SK-N-SH treated with all-trans-retinoic acid at 6 μM for 48 hours (cell line): ENCODE measurements around the gene CHI3L1.

Experiments used
- ATAC-seq: fragments of 200-7000 bp; cut with Tn5 transposase; 3 replicates; pipeline ENCODE4 v1.9.1; 2020; ENCODE audit warnings: mild to moderate bottlenecking, moderate library complexity
- ARNTL ChIP-seq: fragments of 450-650 bp; formaldehyde crosslinking; IDR thresholded peaks from 2 replicates; pipeline ENCODE4 v1.5.0; 2020; ENCODE audit warnings: low read depth, mild to moderate bottlenecking, moderate library complexity, borderline replicate concordance
- BACH2 ChIP-seq: fragments of 250-450 bp; sonication (Bioruptor Pico); IDR thresholded peaks from 2 replicates; pipeline ENCODE4 v1.9.0; 2021; ENCODE audit warnings: mild to moderate bottlenecking, borderline replicate concordance
- CSDC2 ChIP-seq: fragments of 250-450 bp; sonication (Bioruptor Pico); IDR thresholded peaks from 2 replicates; pipeline ENCODE4 v1.5.0; 2020; ENCODE audit warnings: mild to moderate bottlenecking, moderate library complexity
- ESRRG ChIP-seq: fragments of 250-450 bp; sonication (Bioruptor Pico); IDR thresholded peaks from 2 replicates; pipeline ENCODE4 v1.6.1; 2021; ENCODE audit warnings: mild to moderate bottlenecking
- GLIS3 ChIP-seq: fragments of 250-450 bp; sonication (Bioruptor Pico); IDR thresholded peaks from 2 replicates; pipeline ENCODE4 v1.5.0; 2020; ENCODE audit warnings: mild to moderate bottlenecking, moderate library complexity
- ISL1 ChIP-seq: fragments of 250-450 bp; sonication (Bioruptor Pico); IDR thresholded peaks from 2 replicates; pipeline ENCODE4 v2.1.2; 2022; ENCODE audit warnings: mild to moderate bottlenecking, moderate library complexity
- OSR1 ChIP-seq: fragments of 250-450 bp; sonication (Bioruptor Pico); IDR thresholded peaks from 2 replicates; pipeline ENCODE4 v1.8.0; 2022; ENCODE audit warnings: moderate library complexity, mild to moderate bottlenecking, inconsistent platforms
- PPARA ChIP-seq: fragments of 250-450 bp; sonication (Bioruptor Pico); IDR thresholded peaks from 2 replicates; pipeline ENCODE4 v1.5.0; 2020; ENCODE audit warnings: mild to moderate bottlenecking, borderline replicate concordance
- RARB ChIP-seq: fragments of 250-450 bp; sonication (Bioruptor Pico); IDR thresholded peaks from 2 replicates; pipeline ENCODE4 v1.8.0; 2021; ENCODE audit warnings: mild to moderate bottlenecking, moderate library complexity
- SNAI2 ChIP-seq: fragments of 250-450 bp; sonication (Bioruptor Pico); IDR thresholded peaks from 2 replicates; pipeline ENCODE4 v1.5.0; 2020; ENCODE audit warnings: mild to moderate bottlenecking, moderate library complexity
- TCF4 ChIP-seq: fragments of 250-450 bp; sonication (Bioruptor Pico); IDR thresholded peaks from 2 replicates; pipeline ENCODE4 v1.8.0; 2021; ENCODE audit warnings: mild to moderate bottlenecking, moderate library complexity, borderline replicate concordance
- TOX ChIP-seq: fragments of 250-450 bp; sonication (Bioruptor Pico); IDR thresholded peaks from 2 replicates; pipeline ENCODE4 v1.8.0; 2021; ENCODE audit warnings: mild to moderate bottlenecking, moderate library complexity, borderline replicate concordance
- TSHZ2 ChIP-seq: fragments of 250-450 bp; sonication (Bioruptor Pico); IDR thresholded peaks from 2 replicates; pipeline ENCODE4 v1.5.0; 2020; ENCODE audit warnings: mild to moderate bottlenecking, moderate library complexity
- ZC3H10 ChIP-seq: fragments of 250-450 bp; sonication (Bioruptor Pico); IDR thresholded peaks from 2 replicates; pipeline ENCODE4 v1.5.1; 2021; ENCODE audit warnings: mild to moderate bottlenecking, moderate library complexity
- ZFP3 ChIP-seq: fragments of 250-450 bp; sonication (Bioruptor Pico); IDR thresholded peaks from 2 replicates; pipeline ENCODE4 v1.5.0; 2020; ENCODE audit warnings: mild to moderate bottlenecking, moderate library complexity
- ZFP30 ChIP-seq: fragments of 450-650 bp; formaldehyde crosslinking; IDR thresholded peaks from 2 replicates; pipeline ENCODE4 v1.5.0; 2022; ENCODE audit warnings: mild to moderate bottlenecking, moderate library complexity
- ZNF565 ChIP-seq: fragments of 450-650 bp; formaldehyde crosslinking; conservative IDR thresholded peaks from 2 replicates; pipeline ENCODE4 v1.5.0; 2020; ENCODE audit warnings: low read depth, mild to moderate bottlenecking, moderate library complexity
- ZNF70 ChIP-seq: fragments of 450-650 bp; formaldehyde crosslinking; IDR thresholded peaks from 2 replicates; pipeline ENCODE4 v1.5.0; 2020; ENCODE audit warnings: mild to moderate bottlenecking, moderate library complexity
- ZNF8 ChIP-seq: fragments of 450-650 bp; formaldehyde crosslinking; IDR thresholded peaks from 2 replicates; pipeline ENCODE4 v1.5.0; 2020; ENCODE audit warnings: mild to moderate bottlenecking, moderate library complexity
- TF ChIP-seq, protein P1 (sequence below): fragments of 250-450 bp; sonication (Bioruptor Pico); IDR thresholded peaks from 2 replicates; pipeline ENCODE4 v1.8.0; 2021; ENCODE audit warnings: low read depth, mild to moderate bottlenecking, moderate library complexity, borderline replicate concordance
- TF ChIP-seq, protein P2 (sequence below): fragments of 250-450 bp; sonication (Bioruptor Pico); IDR thresholded peaks from 2 replicates; pipeline ENCODE4 v1.8.0; 2020; ENCODE audit warnings: mild to moderate bottlenecking, moderate library complexity, borderline replicate concordance

The CHI3L1 gene

GRCh38 chr1:203225071-203225470, 38.6 kb upstream of the CHI3L1 start (continued):
- no peak for TF ChIP-seq ZNF565 (CRISPR knock-in tag)
- no peak for TF ChIP-seq ZC3H10 (CRISPR knock-in tag)
- TF ChIP-seq PPARA (CRISPR knock-in tag): no peak
- no peak for TF ChIP-seq ZNF70 (CRISPR knock-in tag)
- no peak for TF ChIP-seq CSDC2
- no peak for TF ChIP-seq BACH2 (CRISPR knock-in tag)
- TF ChIP-seq, all 23 proteins: peak for 0

- TF ChIP-seq GLIS3 (CRISPR knock-in tag) (no peak), ZNF8 (CRISPR knock-in tag) (no peak), TCF4 (CRISPR knock-in tag) (no peak), ARNTL (CRISPR knock-in tag) (no peak), SNAI2 (no peak), ZFP3 (CRISPR knock-in tag) (no peak), OSR1 (CRISPR knock-in tag) (no peak), ZNF70 (CRISPR knock-in tag) (no peak), BACH2 (CRISPR knock-in tag) (no peak), ESRRG (CRISPR knock-in tag) (no peak)
- TF ChIP-seq, protein P1, sequence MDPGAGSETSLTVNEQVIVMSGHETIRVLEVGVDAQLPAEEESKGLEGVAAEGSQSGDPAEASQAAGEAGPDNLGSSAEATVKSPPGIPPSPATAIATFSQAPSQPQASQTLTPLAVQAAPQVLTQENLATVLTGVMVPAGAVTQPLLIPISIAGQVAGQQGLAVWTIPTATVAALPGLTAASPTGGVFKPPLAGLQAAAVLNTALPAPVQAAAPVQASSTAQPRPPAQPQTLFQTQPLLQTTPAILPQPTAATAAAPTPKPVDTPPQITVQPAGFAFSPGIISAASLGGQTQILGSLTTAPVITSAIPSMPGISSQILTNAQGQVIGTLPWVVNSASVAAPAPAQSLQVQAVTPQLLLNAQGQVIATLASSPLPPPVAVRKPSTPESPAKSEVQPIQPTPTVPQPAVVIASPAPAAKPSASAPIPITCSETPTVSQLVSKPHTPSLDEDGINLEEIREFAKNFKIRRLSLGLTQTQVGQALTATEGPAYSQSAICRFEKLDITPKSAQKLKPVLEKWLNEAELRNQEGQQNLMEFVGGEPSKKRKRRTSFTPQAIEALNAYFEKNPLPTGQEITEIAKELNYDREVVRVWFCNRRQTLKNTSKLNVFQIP (CRISPR knock-in tag): no peak
- TF ChIP-seq, protein P2, sequence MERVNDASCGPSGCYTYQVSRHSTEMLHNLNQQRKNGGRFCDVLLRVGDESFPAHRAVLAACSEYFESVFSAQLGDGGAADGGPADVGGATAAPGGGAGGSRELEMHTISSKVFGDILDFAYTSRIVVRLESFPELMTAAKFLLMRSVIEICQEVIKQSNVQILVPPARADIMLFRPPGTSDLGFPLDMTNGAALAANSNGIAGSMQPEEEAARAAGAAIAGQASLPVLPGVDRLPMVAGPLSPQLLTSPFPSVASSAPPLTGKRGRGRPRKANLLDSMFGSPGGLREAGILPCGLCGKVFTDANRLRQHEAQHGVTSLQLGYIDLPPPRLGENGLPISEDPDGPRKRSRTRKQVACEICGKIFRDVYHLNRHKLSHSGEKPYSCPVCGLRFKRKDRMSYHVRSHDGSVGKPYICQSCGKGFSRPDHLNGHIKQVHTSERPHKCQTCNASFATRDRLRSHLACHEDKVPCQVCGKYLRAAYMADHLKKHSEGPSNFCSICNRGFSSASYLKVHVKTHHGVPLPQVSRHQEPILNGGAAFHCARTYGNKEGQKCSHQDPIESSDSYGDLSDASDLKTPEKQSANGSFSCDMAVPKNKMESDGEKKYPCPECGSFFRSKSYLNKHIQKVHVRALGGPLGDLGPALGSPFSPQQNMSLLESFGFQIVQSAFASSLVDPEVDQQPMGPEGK (CRISPR knock-in tag): no peak
- no peak for ATAC-seq
Measured at GRCh38 chr1:203223012-203223775, 36.7 kb upstream of the CHI3L1 start.

DNA sequence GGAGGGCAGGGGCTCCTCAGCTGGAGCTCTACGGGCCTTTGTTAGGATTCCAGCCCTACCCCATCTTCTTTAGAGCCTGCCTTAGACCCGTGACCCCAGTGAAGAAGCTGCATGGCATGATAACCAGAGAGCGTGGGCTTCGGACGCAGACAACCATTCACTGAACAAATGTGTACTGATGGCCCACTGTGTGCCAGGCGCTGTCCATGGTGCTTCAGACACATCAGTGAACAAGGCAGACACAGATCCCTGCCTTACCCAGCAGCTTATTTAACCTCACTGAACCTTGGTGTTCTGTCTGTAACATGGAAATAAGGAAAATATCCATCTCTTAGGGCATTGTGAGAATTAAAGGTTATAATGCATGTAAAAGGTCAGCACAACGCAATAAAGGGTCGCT, 33.4 kb upstream of the CHI3L1 start:
- ATAC-seq: no peak
- no peak for TF ChIP-seq ZNF8 (CRISPR knock-in tag)
- TF ChIP-seq, protein P2 (CRISPR knock-in tag): no peak
- no peak for TF ChIP-seq ISL1
- TF ChIP-seq BACH2 (CRISPR knock-in tag): no peak
- TF ChIP-seq ZFP30 (CRISPR knock-in tag): no peak
- no peak for TF ChIP-seq GLIS3 (CRISPR knock-in tag)
- no peak for TF ChIP-seq RARB (CRISPR knock-in tag)
- TF ChIP-seq, protein P1 (CRISPR knock-in tag): no peak
- no peak for TF ChIP-seq ARNTL (CRISPR knock-in tag)
- no peak for TF ChIP-seq CSDC2
- no peak for TF ChIP-seq ZFP3 (CRISPR knock-in tag)
- TF ChIP-seq TCF4 (CRISPR knock-in tag): no peak
- no peak for TF ChIP-seq OSR1 (CRISPR knock-in tag)
- no peak for TF ChIP-seq TSHZ2 (CRISPR knock-in tag)
- no peak for TF ChIP-seq TOX (CRISPR knock-in tag)
- TF ChIP-seq ZNF565 (CRISPR knock-in tag): no peak
